Tracheal epithelial cell (primary cell): ENCODE data around the gene ZNF391. TPM values are rescaled to one million over a fixed set of nuclear protein-coding genes. Genes with fewer than 3 reads are reported as not detected.

Experiments used
- total RNA-seq: library from RNA; depleted of rRNA; stranded (reverse); fragments of >200 nt; gene quantifications from 2 replicates; pipeline ENCODE4 v1.2.1, GENCODE V29; 2014

ZNF391 gene
- total RNA-seq: 0.64 and 2.4 TPM in 2 replicates

GRCh38 chr6:27388293-27389197 lies at the start of gene ZNF391:
TSS of gene ZNF391 (plus strand) at chr6:27388759. CDS start at chr6:27400371, 11,612 bp downstream.

Other genes with a start within 250 kb of the ZNF391 start
- 5.5 and 6.7 TPM in 2 replicates for gene PRSS16, start 141.1 kb upstream of the ZNF391 start, total RNA-seq
- gene POM121L2, start 76.5 kb upstream of the ZNF391 start, total RNA-seq: not detected in 2 replicates
- gene ZNF184, start 84.3 kb downstream of the ZNF391 start, total RNA-seq: 4.8 and 5.3 TPM in 2 replicates